GM19372 (cell line): Measurements from ENCODE around the gene SETD6.
"Not testable (repeated sequence)": the region's sequence is repeated elsewhere in the genome, so short reads cannot be mapped to it uniquely, and the experiment has no call there.

Source experiments
- ATAC-seq: cut with Tn5 transposase; IDR thresholded peaks from one replicate; pipeline ENCODE4 v1.9.1; 2021; ENCODE audit warnings: mild to moderate bottlenecking, low read depth, moderate library complexity; ENCODE audit not compliant: unreplicated experiment

The SETD6 gene

DNA sequence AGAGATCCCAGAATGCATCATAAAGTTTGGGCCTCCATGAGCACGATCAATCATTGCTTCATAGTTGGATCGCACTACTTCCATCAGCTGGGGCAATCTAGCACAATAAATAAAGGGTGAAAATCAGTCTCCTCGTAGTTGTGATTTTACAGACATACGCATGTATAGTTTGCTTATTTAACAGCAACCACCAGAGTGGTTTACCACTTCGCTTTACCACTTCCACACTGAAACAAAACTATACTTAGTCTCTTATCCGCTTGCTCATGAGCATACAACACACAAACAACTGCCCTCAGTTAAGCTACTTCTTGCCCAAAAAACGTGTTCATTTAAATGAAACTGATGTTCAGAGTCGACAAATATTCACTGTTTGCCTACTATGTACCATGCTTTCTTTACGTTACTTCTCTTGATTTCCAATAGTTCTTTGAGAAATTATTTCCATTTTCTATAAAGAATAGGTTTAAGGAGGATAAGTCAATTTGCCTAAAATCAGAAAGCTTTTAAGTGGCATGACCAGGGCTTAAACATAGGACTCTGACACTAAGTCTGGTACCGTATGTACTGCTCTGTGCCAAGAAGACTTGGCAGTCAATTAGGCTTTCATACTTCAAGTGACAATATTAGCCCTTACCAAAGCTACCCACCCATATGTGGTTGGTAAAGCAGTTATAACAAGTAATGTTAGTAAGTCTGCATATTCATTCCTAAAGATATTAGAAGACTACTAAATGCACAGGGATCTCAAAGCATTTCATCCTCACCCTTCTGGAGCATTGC, 22.0 kb downstream of the SETD6 start:
- no peak for ATAC-seq

- ATAC-seq = no peak
Measured at GRCh38 chr16:58541711-58542110, 26.4 kb downstream of the SETD6 start.

DNA sequence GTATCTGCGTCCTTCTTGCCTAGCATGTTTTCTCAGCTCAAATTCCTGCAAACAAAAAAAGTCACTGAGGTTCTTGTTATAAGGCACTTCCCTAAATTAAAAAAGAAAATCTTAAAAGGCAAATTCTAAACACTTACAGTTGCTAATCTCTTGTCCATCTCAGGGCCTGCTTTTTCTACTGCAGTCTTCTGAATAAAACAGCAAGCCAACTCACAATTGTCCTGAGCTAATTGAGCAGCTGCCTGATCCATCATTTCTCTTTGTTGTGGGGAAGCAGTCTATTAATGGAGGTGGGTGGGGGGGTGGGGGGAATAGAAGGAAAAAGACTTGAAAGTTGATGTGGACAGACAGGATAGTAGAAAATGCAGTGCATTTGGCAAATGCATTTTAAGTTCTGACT, 27.0 kb downstream of the SETD6 start:
- no peak for ATAC-seq

DNA sequence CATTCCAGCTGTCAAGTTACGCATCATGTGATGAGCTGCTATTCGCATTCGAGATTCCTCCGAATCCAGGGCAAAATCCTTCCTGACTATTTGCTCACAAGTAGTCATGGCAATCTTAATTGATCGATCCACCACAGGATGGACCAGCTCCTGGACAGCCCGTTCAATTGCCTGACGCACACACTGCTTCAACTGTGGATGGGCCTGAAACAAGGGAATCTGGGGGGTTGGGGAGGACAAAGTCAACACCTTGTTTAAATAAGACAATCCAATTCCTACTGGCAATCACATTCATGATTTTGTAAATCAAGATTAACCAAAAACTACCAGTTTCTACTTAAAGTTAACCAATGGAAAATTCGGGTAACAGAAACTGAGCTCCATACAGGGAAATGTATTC, 28.4 kb downstream of the SETD6 start:
- no peak for ATAC-seq

DNA sequence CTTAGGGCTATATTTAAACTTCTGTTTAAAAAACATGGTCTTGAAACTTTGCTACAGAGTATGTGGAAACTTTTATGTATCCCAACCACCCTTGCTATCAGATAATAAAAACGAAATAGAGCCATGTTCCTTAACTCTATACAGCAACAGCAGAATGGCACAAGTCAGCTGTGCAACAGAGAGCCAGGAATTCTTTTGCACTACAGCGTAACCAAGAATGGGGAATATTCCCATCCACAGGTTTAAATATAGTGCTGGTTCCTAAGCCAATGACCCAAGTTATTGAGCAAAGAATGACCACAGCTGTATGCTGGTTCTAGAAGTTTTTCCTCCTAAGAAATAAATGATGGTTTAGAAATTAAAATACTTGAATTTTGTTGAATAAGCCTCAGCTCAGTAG, 33.1 kb downstream of the SETD6 start:
- ATAC-seq = no peak

DNA sequence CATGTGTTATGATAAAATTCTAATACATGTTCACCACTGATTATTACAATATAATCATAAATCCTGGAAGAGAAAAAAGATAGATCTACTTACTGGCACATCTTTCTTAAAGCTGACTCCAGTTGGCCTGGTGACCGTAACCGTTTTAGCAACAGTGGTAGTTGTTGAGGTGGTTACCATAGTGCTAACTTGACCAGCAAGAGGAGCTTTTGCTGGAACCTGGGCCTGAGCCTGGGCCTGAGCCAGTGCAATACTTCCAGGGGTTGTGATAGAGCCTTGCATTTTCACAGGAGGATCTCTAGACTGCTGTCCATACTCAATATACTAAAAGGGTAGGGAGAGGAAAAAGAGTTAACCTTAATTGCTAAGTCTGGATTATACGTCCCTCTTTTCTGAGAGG, 36.2 kb downstream of the SETD6 start:
- no peak for ATAC-seq

GRCh38 chr16:58556678-58557077, 41.4 kb downstream of the SETD6 start:
- ATAC-seq = no peak

- no peak for ATAC-seq
Measured at GRCh38 chr16:58563235-58563634, 47.9 kb downstream of the SETD6 start.

DNA sequence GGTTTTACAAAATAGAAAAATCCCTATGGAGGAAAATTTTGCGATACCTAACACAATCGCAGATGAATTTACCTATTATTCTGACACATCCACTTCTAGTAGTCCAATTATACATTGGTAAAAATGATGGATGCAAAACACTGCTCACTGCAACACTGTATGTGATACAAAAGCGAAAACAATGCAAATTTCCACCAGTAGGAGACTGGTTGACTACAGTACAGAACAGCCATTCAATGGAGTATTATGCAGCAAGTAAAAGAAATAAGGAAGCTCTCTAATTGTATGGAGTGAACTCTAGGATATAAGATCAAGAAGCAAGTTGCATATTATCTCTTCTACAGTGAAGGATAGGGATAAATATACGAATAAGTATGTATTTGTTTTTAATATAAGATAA, 48.5 kb downstream of the SETD6 start:
- ATAC-seq = no peak

- ATAC-seq = not testable (repeated sequence)
Measured at GRCh38 chr16:58565697-58566096, 50.4 kb downstream of the SETD6 start.
